SH-SY5Y (cell line): ENCODE data around the gene GXYLT2.

Experiments
- GATA2 ChIP-seq: IDR thresholded peaks from 2 replicates; pipeline ENCODE4 v1.6.1; 2011; ENCODE audit warnings: mild to moderate bottlenecking, low read depth, low read length
- GATA3 ChIP-seq: IDR thresholded peaks from 2 replicates; pipeline ENCODE4 v1.6.1; 2011; ENCODE audit warnings: low read depth, mild to moderate bottlenecking, low read length, moderate library complexity

Gene GXYLT2

DNA sequence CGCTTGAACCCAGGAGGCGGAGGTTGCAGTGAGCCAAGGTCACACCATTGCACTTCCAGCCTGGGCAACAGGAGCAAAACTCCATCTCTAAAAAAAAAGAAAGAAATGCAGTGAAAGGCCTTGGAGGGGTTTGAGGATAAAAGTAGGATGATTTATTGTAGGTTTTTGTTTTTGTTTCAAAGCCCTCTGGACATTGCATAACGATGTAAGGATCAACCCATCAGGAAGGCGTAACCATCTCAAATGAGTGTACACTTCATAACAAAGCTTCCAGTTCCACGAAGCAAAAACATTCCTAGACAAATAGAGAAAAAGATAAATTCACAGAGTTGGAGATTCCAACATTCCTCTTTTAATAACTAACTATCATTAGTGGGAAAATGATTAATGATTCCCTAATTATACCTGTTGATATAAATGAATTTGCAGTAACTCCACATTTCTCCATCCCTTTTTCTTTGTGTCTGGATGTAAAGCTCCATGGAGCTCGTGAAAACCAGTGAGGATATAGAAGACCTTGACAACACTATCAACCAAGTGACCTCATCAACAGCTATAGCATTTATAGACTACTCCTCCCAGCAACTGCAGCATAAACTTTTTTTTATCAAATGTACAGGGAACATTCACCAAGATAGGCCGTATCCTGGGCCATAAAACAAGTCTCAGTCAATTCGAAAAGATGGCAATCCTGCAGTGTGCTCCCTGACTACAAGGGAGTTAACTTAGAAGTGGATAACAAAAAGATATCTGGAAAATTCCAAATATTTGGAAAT is 60.1 kb downstream of the GXYLT2 start:
- TF ChIP-seq GATA3 (no peak), GATA2 (no peak)

DNA sequence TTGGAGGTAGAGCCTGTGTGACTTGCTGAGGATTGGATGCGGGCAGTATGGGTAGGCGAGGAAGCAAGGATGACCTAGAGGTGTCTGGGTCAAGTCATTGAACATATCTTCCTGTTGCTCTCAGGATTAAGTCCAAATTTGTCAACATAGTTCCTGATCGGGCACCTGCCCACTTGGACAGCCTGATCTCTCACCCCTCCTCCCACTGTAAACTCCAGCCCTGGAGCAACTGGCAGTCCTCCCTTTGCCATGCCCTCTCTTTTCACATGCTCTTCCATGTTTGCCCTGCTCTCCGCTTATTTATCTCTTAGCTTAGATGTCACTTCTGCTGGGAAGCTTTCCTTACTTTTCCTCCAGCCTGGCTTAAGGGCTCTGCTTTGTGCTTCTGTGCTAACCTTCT is 61.2 kb downstream of the GXYLT2 start:
- TF ChIP-seq GATA3 (no peak), GATA2 (no peak)

DNA sequence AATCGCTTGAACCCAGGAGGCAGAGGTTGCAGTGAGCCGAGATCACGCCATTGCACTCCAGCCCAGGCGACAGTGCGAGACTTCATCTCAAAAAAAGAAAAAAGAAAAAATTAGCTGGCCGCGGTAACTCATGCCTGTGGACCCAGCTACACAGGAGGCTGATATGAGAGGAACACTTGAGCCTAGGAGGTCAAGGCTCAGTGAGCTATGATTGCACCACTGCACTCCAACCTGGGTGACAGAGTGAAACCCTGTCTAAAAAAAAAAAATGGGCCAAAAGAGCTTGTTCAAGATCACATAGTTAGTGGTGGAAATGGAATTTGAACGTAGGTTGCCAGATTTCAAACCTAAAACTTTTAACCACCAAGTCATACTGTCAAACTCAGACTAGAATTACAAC is 62.5 kb downstream of the GXYLT2 start:
- no peak for TF ChIP-seq GATA2

GRCh38 chr3:72950801-72951200 is 63.0 kb downstream of the GXYLT2 start:
- no peak for TF ChIP-seq GATA2
- TF ChIP-seq GATA3: no peak

DNA sequence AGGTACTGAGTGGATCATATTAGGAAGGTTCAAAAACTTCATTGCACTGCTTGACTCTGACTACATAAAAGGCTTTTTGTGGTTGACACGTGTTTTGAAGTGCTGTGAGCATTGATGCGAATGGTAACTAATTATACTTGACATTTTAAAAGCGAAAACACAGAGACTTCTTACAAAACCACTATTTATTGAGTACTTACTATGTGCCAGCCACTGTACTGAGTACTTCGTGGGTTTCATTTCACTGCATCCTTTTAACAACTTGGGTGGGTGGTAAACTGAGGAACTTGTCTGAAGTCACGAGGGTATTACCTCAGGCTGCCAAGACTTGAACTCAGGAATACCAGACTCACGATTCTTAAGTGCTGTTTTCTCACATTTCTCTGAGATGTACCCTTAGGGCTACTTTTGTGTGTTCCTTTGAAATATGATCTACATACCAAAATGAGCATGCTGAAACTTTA is 63.4 kb downstream of the GXYLT2 start:
- TF ChIP-seq GATA2 (no peak), GATA3 (no peak)

GRCh38 chr3:72953325-72953956 is 65.6 kb downstream of the GXYLT2 start:
- TF ChIP-seq GATA3 (no peak), GATA2 (no peak)

- TF ChIP-seq GATA2: no peak
- TF ChIP-seq GATA3: no peak
These were observed 69.5 kb downstream of the GXYLT2 start for GRCh38 chr3:72957297-72957696.

DNA sequence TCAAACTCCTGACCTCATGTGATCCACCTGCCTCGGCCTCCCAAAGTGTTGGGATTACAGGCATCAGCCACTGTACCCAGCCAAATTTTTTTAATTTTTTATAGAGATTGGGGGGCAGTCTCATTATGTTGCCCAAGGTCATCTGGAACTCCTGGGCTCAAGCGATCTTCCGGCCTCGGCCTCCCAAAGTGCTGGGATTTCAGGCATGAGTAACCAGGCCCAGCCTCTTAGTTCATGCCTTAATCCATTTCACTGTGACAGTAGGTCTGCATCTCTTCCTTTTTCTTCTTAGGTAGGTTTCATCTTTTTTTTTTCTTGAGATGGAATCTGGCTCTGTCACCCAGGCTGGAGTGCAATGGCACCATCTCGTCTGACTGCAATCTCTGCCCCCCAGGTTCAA is 71.5 kb downstream of the GXYLT2 start:
- TF ChIP-seq GATA2: no peak
- TF ChIP-seq GATA3: no peak

DNA sequence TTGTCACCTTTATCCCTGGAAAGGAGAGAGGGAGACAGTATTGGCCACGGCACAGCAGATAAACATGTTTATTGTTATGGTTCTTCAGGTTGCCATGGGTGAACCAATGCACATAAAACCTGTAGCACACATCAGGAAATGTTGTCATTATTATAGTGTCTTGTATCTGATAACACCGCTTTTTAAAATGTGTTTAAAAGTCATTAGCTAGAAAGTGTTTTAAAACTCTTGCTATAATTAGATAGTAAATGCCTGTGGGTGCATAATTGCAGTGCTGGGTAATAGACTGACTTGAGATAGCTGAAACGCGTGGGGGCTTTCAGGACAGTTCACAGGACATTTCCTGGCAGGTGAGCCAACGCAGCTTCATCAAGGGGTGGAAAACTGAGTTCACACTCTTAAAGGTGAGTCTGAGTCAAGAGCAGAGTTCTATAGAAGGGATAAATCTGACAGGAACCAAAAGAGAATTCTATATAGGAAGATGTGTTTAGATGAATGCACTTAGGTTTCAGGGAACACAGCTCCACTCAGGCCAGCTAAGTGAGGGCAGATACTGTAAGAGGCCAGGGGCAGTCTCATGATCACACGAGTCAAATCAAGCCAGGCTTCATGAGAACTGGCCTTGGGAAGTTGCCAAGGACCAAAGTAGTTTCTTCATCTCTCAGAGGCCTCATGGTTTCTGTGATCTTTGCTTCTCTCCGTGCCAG is 73.1 kb downstream of the GXYLT2 start:
- TF ChIP-seq GATA3 (no peak), GATA2 (no peak)

DNA sequence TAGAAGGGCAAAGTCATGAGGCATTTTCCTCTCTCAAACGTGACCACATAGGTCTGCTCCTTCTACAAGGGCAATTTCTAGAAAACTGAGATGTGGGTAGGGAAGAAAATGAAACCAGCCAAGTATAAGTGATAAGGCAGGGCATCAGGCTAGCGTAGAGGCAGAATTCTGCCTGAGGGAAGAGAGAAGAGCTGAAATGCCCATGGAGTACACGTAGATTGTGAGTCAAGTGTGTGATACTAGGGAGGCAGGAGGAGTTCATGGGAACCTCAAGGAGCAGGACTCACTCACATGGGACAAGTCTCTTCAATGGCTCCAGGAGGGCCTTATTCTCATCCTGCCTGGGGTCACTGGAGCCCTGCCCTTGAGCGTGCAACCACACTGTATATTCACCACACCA is 73.9 kb downstream of the GXYLT2 start:
- TF ChIP-seq GATA3 (no peak), GATA2 (no peak)

- no peak for TF ChIP-seq GATA2
- TF ChIP-seq GATA3: no peak
These were observed 74.5 kb downstream of the GXYLT2 start for GRCh38 chr3:72962317-72962716.

DNA sequence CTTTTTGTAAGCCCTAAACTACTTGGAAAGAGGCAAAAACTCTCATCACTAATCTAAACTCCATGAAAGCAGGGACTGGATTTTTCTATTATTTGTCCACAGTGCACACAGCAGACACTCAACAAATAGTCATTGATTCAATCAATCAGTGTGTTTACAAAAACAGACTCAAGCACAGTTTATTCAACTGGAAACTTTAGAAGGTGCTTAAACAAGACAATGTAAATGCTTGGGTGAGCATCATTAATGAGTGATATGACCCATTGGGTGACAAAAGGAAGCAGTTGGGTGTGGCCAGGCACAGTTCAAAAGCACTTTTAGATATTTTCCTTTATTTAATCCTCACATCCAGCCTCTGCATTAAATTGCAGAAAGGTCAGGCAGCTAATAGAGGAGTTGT is 76.8 kb downstream of the GXYLT2 start:
- TF ChIP-seq GATA3: no peak
- TF ChIP-seq GATA2: no peak

DNA sequence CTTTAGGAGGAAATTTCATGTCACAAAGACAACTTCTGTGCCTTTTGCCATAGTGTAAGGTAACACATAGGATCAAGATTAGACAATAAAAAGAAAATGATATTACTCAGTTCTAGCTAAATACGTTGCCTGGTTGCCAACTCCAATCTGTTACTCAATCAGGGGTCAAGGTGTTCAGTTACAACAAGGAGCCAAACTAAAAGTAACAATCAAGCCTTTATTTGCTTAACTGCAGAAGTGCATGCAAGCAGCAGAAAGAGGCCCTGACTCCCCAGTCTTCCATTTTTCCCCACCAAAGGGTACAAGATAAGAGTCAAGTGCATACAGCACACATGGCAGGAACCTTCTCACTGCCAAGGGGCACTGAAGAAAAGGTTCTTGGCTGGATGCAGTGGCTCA is 80.4 kb downstream of the GXYLT2 start:
- no peak for TF ChIP-seq GATA3
- no peak for TF ChIP-seq GATA2

GRCh38 chr3:72969766-72970165 is 81.9 kb downstream of the GXYLT2 start:
- TF ChIP-seq GATA2: no peak
- TF ChIP-seq GATA3: no peak

GRCh38 chr3:72970942-72971341 is 83.1 kb downstream of the GXYLT2 start:
- TF ChIP-seq GATA2 (no peak), GATA3 (no peak)
